ENCODE measurements around the gene LMO1.

The LMO1 gene

GRCh38 chr11:8242499-8243280 is 21.0 kb downstream of the LMO1 start:
- Histone ChIP-seq H3K9me3 (ENCODE audit: low read length) (peaks cover 3% of the 10 kb centered on the region), H3K4me1 (ENCODE audit: insufficient read depth, low read length) (peaks cover 23% of the 10 kb centered on the region), H3K36me3 (ENCODE audit: insufficient read depth, low read length) (no peaks in the 10 kb centered on the region), H3K4me3 (ENCODE audit: low read length) (no peak overlapping the region), H3K27me3 (ENCODE audit: insufficient read depth, low read length) (no peaks in the 10 kb centered on the region), H2AFZ (ENCODE audit: low read depth, low read length) (no peak overlapping the region)

DNA sequence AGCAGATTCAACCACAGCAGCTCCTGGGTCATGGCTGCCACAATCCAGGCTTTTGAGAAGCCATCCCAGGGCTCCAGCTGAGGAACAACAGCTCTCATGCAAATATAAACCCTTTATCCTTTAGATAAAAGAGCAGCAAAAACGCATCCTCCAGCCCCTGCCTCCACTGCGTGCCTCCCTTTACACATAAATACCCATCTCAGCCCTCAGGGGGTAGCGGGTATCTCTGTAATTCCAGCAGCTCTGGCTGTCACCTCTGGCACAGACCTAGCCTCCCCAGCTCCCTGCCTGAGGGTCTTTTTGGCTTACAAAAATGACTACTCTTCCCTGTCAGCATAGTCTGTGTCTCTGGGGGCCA is 21.6 kb downstream of the LMO1 start:
- H3K9me3 ChIP-seq (ENCODE audit: low read length) = peaks cover 3% of the 10 kb centered on the region
- H3K36me3 ChIP-seq (ENCODE audit: insufficient read depth, low read length) = no peaks in the 10 kb centered on the region
- no peak overlapping the region for H3K4me3 ChIP-seq (ENCODE audit: low read length)
- peaks cover 23% of the 10 kb centered on the region for H3K4me1 ChIP-seq (ENCODE audit: insufficient read depth, low read length)
- no peak overlapping the region for H2AFZ ChIP-seq (ENCODE audit: low read depth, low read length)
- H3K27me3 ChIP-seq (ENCODE audit: insufficient read depth, low read length) = no peaks in the 10 kb centered on the region

GRCh38 chr11:8241373-8242117 is 22.1 kb downstream of the LMO1 start:
- no peaks in the 10 kb centered on the region for H3K27me3 ChIP-seq (ENCODE audit: insufficient read depth, low read length)
- no peaks in the 10 kb centered on the region for H3K36me3 ChIP-seq (ENCODE audit: insufficient read depth, low read length)
- no peak overlapping the region for H3K4me3 ChIP-seq (ENCODE audit: low read length)
- H2AFZ ChIP-seq (ENCODE audit: low read depth, low read length) = no peak overlapping the region
- H3K9me3 ChIP-seq (ENCODE audit: low read length) = peaks cover 3% of the 10 kb centered on the region
- peaks cover 23% of the 10 kb centered on the region for H3K4me1 ChIP-seq (ENCODE audit: insufficient read depth, low read length)

DNA sequence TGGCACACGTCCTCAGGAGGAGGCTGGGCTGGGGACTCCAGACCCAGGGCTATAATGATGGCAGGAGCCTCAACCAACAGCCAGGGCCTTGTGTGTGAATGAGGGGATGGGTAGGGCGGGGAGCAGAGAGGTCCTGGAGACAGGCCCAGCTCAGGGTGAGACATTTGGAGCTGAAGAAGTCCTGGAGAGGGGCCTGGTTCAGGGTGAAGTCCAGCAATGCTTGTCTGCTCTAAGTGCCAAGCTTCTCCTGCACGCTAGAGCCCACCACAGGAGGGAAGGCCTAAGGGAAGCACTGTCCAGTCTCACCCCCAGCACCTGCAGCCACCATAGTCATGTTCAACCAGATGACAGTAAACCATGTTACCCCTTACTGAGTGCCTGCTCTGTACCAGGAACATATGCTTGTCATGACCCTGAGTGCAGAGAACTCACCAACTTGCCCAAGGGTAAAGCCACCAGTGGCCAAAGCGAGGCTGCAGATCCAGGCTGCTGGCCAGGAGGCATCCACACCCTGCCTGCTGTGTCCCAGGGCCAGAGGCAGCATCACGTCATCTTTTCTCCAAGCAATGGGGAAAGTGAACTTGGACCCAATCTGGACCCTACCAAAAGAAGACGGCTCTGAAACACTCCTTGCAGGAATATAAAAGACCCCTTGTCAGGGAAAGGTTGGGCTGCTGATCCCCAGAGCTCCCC is 24.0 kb downstream of the LMO1 start:
- Histone ChIP-seq H3K36me3 (ENCODE audit: insufficient read depth, low read length) (no peaks in the 10 kb centered on the region), H2AFZ (ENCODE audit: low read depth, low read length) (no peak overlapping the region), H3K4me3 (ENCODE audit: low read length) (no peak overlapping the region), H3K4me1 (ENCODE audit: insufficient read depth, low read length) (peaks cover 29% of the 10 kb centered on the region), H3K27me3 (ENCODE audit: insufficient read depth, low read length) (no peaks in the 10 kb centered on the region), H3K9me3 (ENCODE audit: low read length) (peaks cover 3% of the 10 kb centered on the region)

DNA sequence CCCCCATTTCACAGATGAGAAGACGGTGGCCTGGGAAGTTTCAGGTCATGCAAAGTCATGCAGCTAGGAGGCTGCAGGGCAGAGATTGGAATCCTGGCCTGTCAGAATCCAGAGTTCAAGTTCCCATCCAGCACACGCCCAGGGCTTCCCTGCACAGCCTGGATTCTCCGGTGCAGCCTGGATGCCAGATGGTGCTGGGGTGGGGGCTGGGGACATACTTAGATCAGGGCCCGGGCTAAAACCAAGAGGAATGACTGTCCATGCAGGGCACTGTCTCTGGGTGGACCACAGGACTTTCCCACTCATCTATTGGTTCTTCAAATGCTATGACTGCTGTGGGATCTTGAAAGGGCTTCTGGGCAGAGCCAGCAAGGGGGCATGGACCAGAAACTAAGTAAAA is 24.6 kb downstream of the LMO1 start:
- H3K27me3 ChIP-seq (ENCODE audit: insufficient read depth, low read length) = no peaks in the 10 kb centered on the region
- peaks cover 29% of the 10 kb centered on the region for H3K4me1 ChIP-seq (ENCODE audit: insufficient read depth, low read length)
- peaks cover 3% of the 10 kb centered on the region for H3K9me3 ChIP-seq (ENCODE audit: low read length)
- no peak overlapping the region for H2AFZ ChIP-seq (ENCODE audit: low read depth, low read length)
- no peak overlapping the region for H3K4me3 ChIP-seq (ENCODE audit: low read length)
- no peaks in the 10 kb centered on the region for H3K36me3 ChIP-seq (ENCODE audit: insufficient read depth, low read length)

DNA sequence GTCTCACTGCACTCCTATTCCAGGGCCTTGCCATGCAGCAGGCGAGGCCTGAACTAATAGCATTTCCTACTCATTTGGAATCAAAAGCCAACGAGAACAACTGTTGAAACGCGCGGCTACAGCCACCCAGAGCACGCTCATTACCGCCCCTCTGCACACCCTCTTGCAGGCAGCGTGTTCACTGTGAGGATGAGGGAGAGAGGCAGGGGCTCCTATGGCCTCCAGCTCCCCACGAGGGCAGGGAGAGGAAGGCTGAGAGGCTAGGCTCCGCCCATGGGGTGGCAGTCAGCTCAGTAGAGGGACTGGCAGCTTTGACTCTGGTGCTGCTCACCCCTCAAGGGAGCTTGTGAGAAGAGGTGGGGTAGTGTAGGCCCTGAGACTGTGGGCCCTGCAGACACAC is 26.2 kb downstream of the LMO1 start:
- H3K4me1 ChIP-seq (ENCODE audit: insufficient read depth, low read length) = peaks cover 18% of the 10 kb centered on the region
- peaks cover 9% of the 10 kb centered on the region for H3K27me3 ChIP-seq (ENCODE audit: insufficient read depth, low read length)
- H3K4me3 ChIP-seq (ENCODE audit: low read length) = no peak overlapping the region
- H3K9me3 ChIP-seq (ENCODE audit: low read length) = peaks cover 3% of the 10 kb centered on the region
- no peak overlapping the region for H2AFZ ChIP-seq (ENCODE audit: low read depth, low read length)
- no peaks in the 10 kb centered on the region for H3K36me3 ChIP-seq (ENCODE audit: insufficient read depth, low read length)

- Histone ChIP-seq H3K36me3 (ENCODE audit: insufficient read depth, low read length) (no peaks in the 10 kb centered on the region), H3K9me3 (ENCODE audit: low read length) (no peaks in the 10 kb centered on the region), H3K4me3 (ENCODE audit: low read length) (no peak overlapping the region), H2AFZ (ENCODE audit: low read depth, low read length) (no peak overlapping the region), H3K27me3 (ENCODE audit: insufficient read depth, low read length) (peaks cover 16% of the 10 kb centered on the region), H3K4me1 (ENCODE audit: insufficient read depth, low read length) (peaks cover 6% of the 10 kb centered on the region)
These were observed 27.8 kb downstream of the LMO1 start for GRCh38 chr11:8235925-8236324.

DNA sequence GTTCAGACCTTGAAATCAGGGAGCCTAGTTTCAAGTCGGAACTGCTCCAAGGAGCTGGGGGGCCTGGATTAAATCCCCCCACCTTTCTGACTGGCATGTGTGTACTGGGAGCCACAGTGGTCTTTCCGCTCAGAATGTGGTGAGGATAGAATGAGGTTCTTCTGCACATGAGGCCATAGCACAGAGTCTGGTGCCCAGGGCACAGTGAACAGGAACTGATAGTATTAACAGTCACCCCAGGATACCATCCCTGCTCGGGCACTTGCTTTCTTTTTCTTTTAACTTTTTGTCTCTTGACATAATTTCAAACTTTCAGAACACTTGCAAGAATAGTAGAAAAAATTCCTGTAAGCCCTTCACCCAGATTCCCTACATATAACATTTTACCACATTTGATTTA is 28.8 kb downstream of the LMO1 start:
- H3K9me3 ChIP-seq (ENCODE audit: low read length) = no peaks in the 10 kb centered on the region
- H2AFZ ChIP-seq (ENCODE audit: low read depth, low read length) = no peak overlapping the region
- peaks cover 6% of the 10 kb centered on the region for H3K4me1 ChIP-seq (ENCODE audit: insufficient read depth, low read length)
- H3K4me3 ChIP-seq (ENCODE audit: low read length) = no peak overlapping the region
- H3K36me3 ChIP-seq (ENCODE audit: insufficient read depth, low read length) = no peaks in the 10 kb centered on the region
- peaks cover 20% of the 10 kb centered on the region for H3K27me3 ChIP-seq (ENCODE audit: insufficient read depth, low read length)

DNA sequence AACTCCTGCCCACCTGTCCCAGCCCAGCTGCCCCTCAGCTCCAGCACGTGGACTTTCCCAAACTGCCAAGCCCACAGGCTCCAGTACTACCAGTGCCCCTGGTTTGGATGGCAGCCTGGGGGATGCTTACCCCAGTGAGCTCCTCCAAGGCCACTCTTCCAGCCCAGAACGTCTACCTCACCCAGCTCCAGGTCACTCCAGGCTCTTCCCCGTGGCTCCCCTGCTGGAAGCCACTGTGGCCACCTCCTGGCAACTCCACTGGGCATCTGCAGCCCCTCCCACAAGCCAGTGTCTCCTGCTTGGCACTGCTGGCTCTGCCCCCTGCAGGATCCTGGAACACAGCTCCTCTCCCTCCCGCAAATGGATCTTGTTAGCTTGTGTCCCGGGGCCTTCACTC is 29.3 kb downstream of the LMO1 start:
- H3K4me3 ChIP-seq (ENCODE audit: low read length) = no peak overlapping the region
- peaks cover 20% of the 10 kb centered on the region for H3K27me3 ChIP-seq (ENCODE audit: insufficient read depth, low read length)
- no peak overlapping the region for H2AFZ ChIP-seq (ENCODE audit: low read depth, low read length)
- H3K9me3 ChIP-seq (ENCODE audit: low read length) = no peaks in the 10 kb centered on the region
- H3K36me3 ChIP-seq (ENCODE audit: insufficient read depth, low read length) = no peaks in the 10 kb centered on the region
- peaks cover 6% of the 10 kb centered on the region for H3K4me1 ChIP-seq (ENCODE audit: insufficient read depth, low read length)

GRCh38 chr11:8233691-8234424 is 29.8 kb downstream of the LMO1 start:
- H2AFZ ChIP-seq (ENCODE audit: low read depth, low read length) = no peak overlapping the region
- H3K4me1 ChIP-seq (ENCODE audit: insufficient read depth, low read length) = peaks cover 6% of the 10 kb centered on the region
- H3K4me3 ChIP-seq (ENCODE audit: low read length) = no peak overlapping the region
- no peaks in the 10 kb centered on the region for H3K9me3 ChIP-seq (ENCODE audit: low read length)
- peaks cover 20% of the 10 kb centered on the region for H3K27me3 ChIP-seq (ENCODE audit: insufficient read depth, low read length)
- no peaks in the 10 kb centered on the region for H3K36me3 ChIP-seq (ENCODE audit: insufficient read depth, low read length)

GRCh38 chr11:8232849-8233606 is 30.6 kb downstream of the LMO1 start:
- H3K36me3 ChIP-seq (ENCODE audit: insufficient read depth, low read length) = no peaks in the 10 kb centered on the region
- peaks cover 20% of the 10 kb centered on the region for H3K27me3 ChIP-seq (ENCODE audit: insufficient read depth, low read length)
- H2AFZ ChIP-seq (ENCODE audit: low read depth, low read length) = no peak overlapping the region
- H3K9me3 ChIP-seq (ENCODE audit: low read length) = no peaks in the 10 kb centered on the region
- H3K4me1 ChIP-seq (ENCODE audit: insufficient read depth, low read length) = peaks cover 6% of the 10 kb centered on the region
- no peak overlapping the region for H3K4me3 ChIP-seq (ENCODE audit: low read length)

- H2AFZ ChIP-seq (ENCODE audit: low read depth, low read length) = no peak overlapping the region
- peaks cover 6% of the 10 kb centered on the region for H3K4me1 ChIP-seq (ENCODE audit: insufficient read depth, low read length)
- no peaks in the 10 kb centered on the region for H3K36me3 ChIP-seq (ENCODE audit: insufficient read depth, low read length)
- H3K4me3 ChIP-seq (ENCODE audit: low read length) = no peak overlapping the region
- no peaks in the 10 kb centered on the region for H3K9me3 ChIP-seq (ENCODE audit: low read length)
- H3K27me3 ChIP-seq (ENCODE audit: insufficient read depth, low read length) = peaks cover 20% of the 10 kb centered on the region
These were observed 31.3 kb downstream of the LMO1 start for GRCh38 chr11:8232414-8232813.

Measured in neuron (in vitro differentiated cells).